PC-9 (cell line): ENCODE measurements around the gene SPTB.

Source experiments
- EZH2 ChIP-seq: fragments of 200-600 bp; sonication (generic); IDR thresholded peaks from 2 replicates; pipeline ENCODE4 v1.8.0; 2017; ENCODE audit warnings: antibody characterized with exemption, low read depth
- TF ChIP-seq, protein P1 (sequence below): fragments of 200-600 bp; sonication (generic); conservative IDR thresholded peaks from 2 replicates; pipeline ENCODE4 v1.6.1; 2017; ENCODE audit warnings: mixed run types, antibody characterized with exemption, mild to moderate bottlenecking, moderate library complexity

DNA sequence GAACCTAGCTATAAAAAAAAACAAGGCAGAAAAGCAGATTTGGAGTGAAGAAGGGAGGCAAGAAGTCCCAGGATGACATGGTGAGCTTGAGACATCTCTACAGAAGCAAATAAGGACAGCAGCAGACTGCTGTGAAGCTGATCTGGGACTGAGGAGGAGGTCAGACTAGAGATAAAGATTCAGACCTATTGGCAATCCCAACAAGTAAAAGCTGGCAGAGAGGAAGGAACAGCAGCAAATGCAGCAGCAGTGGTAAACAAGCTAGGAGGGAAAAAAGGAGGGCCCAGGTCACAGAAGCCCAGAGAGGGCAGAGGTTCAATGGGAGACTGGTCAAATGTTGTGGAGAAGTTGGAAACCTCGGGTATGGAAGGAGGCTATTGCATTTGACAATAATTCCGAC is 11.3 kb downstream of the SPTB start:
- TF ChIP-seq, protein P1, sequence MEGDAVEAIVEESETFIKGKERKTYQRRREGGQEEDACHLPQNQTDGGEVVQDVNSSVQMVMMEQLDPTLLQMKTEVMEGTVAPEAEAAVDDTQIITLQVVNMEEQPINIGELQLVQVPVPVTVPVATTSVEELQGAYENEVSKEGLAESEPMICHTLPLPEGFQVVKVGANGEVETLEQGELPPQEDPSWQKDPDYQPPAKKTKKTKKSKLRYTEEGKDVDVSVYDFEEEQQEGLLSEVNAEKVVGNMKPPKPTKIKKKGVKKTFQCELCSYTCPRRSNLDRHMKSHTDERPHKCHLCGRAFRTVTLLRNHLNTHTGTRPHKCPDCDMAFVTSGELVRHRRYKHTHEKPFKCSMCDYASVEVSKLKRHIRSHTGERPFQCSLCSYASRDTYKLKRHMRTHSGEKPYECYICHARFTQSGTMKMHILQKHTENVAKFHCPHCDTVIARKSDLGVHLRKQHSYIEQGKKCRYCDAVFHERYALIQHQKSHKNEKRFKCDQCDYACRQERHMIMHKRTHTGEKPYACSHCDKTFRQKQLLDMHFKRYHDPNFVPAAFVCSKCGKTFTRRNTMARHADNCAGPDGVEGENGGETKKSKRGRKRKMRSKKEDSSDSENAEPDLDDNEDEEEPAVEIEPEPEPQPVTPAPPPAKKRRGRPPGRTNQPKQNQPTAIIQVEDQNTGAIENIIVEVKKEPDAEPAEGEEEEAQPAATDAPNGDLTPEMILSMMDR: no peak
- TF ChIP-seq EZH2: no peak
